Smooth muscle cell (in vitro differentiated cells): Measurements from ENCODE around the gene ALPI. TPM values are rescaled to one million over a fixed set of nuclear protein-coding genes. Genes with fewer than 3 reads are reported as not detected.

Experiments used
- DNase-seq: peaks from one replicate; lab custom pipeline; 2025; ENCODE audit not compliant: unreplicated experiment; lab: John Stamatoyannopoulos, UW
- H2AFZ ChIP-seq: fragments of 200-600 bp; sonication (generic); 2 replicates; pipeline ENCODE4 v1.6.0; 2016; ENCODE audit warnings: antibody characterized with exemption, low read depth, mild to moderate bottlenecking
- H3F3A ChIP-seq: fragments of 200-600 bp; sonication (generic); 2 replicates; pipeline ENCODE4 v1.6.0; 2017; ENCODE audit warnings: antibody characterized with exemption, low read depth
- H3K27ac ChIP-seq: fragments of 200-600 bp; sonication (generic); 2 replicates; pipeline ENCODE4 v1.5.1; 2016; ENCODE audit warnings: low read depth, mild to moderate bottlenecking
- H3K27me3 ChIP-seq: fragments of 200-600 bp; sonication (generic); 2 replicates; pipeline ENCODE4 v1.6.1; 2016; ENCODE audit warnings: low read depth, mild to moderate bottlenecking
- H3K36me3 ChIP-seq: fragments of 200-600 bp; sonication (generic); 2 replicates; pipeline ENCODE4 v1.5.1; 2016; ENCODE audit warnings: low read depth
- H3K4me1 ChIP-seq: fragments of 200-600 bp; sonication (generic); 2 replicates; pipeline ENCODE4 v1.5.1; 2016; ENCODE audit warnings: low read depth
- H3K4me2 ChIP-seq: fragments of 200-600 bp; sonication (generic); 2 replicates; pipeline ENCODE4 v1.6.0; 2016; ENCODE audit warnings: mild to moderate bottlenecking
- H3K4me3 ChIP-seq: fragments of 200-600 bp; sonication (generic); 2 replicates; pipeline ENCODE4 v1.5.1; 2016; ENCODE audit warnings: mild to moderate bottlenecking
- H3K79me2 ChIP-seq: fragments of 200-600 bp; sonication (generic); 2 replicates; pipeline ENCODE4 v1.6.0; 2016; ENCODE audit warnings: low read depth, mild to moderate bottlenecking
- H3K9ac ChIP-seq: fragments of 200-600 bp; sonication (generic); 2 replicates; pipeline ENCODE4 v1.6.0; 2016; ENCODE audit warnings: low read depth
- H3K9me3 ChIP-seq: fragments of 200-600 bp; sonication (generic); replicated peaks from 2 replicates; pipeline ENCODE4 v1.5.1; 2016; ENCODE audit warnings: low read depth
- H4K20me1 ChIP-seq: fragments of 200-600 bp; sonication (generic); 2 replicates; pipeline ENCODE4 v1.6.0; 2016; ENCODE audit warnings: low read depth
- CTCF ChIP-seq: fragments of 200-600 bp; sonication (generic); IDR thresholded peaks from 2 replicates; pipeline ENCODE4 v1.5.1; 2017; ENCODE audit warnings: borderline replicate concordance, mild to moderate bottlenecking, antibody characterized with exemption; ENCODE audit not compliant: insufficient read depth, poor library complexity, severe bottlenecking
- WGBS: methylation state at CpG from one replicate; pipeline ENCODE4 v1.1.7; 2016; ENCODE audit warnings: low lambda C conversion rate; 5-methylcytosine and 5-hydroxymethylcytosine counted together
- polyA plus RNA-seq: library from polyadenylated mRNA; unstranded; fragments of >200 nt; fragmentation: Nextera tagmentation; extraction: Ambion mirVana; gene quantifications from 2 replicates; pipeline ENCODE4 v1.2.1, GENCODE V29; 2016
- total RNA-seq: library from RNA; depleted of rRNA; stranded (reverse); fragments of >200 nt; gene quantifications from 2 replicates; pipeline ENCODE4 v1.2.3, GENCODE V29; 2014

ALPI gene
- total and polyA plus RNA-seq, 2 experiments from 2014 or later, result not detected

DNA sequence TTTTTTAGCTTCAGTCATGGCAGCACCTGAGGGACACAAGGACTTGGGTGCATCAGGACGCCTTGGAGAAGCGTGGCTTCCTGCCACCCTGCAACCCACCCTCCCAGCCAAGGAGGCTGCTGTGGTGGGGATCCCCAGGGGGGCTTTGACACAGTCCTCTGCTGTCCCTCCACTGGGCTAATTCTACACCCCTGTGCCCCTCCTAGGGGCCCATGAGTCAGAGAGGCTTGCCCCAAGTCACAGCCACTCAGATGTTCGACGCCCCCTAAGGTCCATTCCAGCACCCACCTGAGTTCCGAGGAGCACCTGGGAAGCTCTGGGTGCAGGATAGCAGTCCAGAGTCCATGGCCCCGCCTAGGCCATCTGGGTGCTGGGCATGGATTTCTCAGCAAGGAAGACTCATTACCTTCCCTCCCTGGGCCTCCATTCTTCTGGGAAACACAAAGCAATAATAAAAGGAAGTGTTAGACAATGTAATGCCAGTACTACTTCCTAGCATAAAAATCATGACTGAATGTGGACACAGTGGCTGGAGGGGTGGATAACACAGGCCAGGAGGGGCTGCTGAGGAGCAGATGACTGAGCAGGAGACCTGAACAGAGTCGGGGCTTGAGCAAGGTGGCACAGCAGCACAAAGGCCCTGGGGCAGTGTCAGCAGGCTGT is 45.6 kb upstream of the ALPI start:
- Histone ChIP-seq H4K20me1 (no peaks in the 10 kb centered on the region), H3K4me3 (no peak overlapping the region), H3K27ac (no peak overlapping the region), H2AFZ (no peak overlapping the region), H3K36me3 (no peaks in the 10 kb centered on the region), H3F3A (no peaks in the 10 kb centered on the region), H3K79me2 (no peaks in the 10 kb centered on the region), H3K9ac (no peak overlapping the region), H3K27me3 (peaks cover 19% of the 10 kb centered on the region), H3K4me2 (no peak overlapping the region), H3K9me3 (no peaks in the 10 kb centered on the region), H3K4me1 (no peaks in the 10 kb centered on the region)
- WGBS, result 91% methylated on average over 7 of the region's 7 CpGs
- no peak for TF ChIP-seq CTCF
- no peak for DNase-seq

GRCh38 chr2:232411901-232412629 is 43.9 kb upstream of the ALPI start:
- H4K20me1 ChIP-seq, result no peaks in the 10 kb centered on the region
- peaks cover 21% of the 10 kb centered on the region for H3K27me3 ChIP-seq
- TF ChIP-seq CTCF, result no peak
- H3K4me3 ChIP-seq, result no peak overlapping the region
- WGBS, result 89% methylated on average over 6 of the region's 6 CpGs
- H3K9me3 ChIP-seq, result no peaks in the 10 kb centered on the region
- H3F3A ChIP-seq, result no peaks in the 10 kb centered on the region
- no peak overlapping the region for H3K9ac ChIP-seq
- H2AFZ ChIP-seq, result no peak overlapping the region
- H3K4me1 ChIP-seq, result no peaks in the 10 kb centered on the region
- no peak overlapping the region for H3K27ac ChIP-seq
- no peaks in the 10 kb centered on the region for H3K36me3 ChIP-seq
- DNase-seq, result no peak
- no peak overlapping the region for H3K4me2 ChIP-seq
- no peaks in the 10 kb centered on the region for H3K79me2 ChIP-seq

- Histone ChIP-seq H3K36me3 (no peaks in the 10 kb centered on the region), H3K9me3 (no peaks in the 10 kb centered on the region), H3K9ac (no peak overlapping the region), H3K4me1 (no peaks in the 10 kb centered on the region), H3F3A (no peaks in the 10 kb centered on the region), H3K4me2 (no peak overlapping the region), H4K20me1 (no peaks in the 10 kb centered on the region), H2AFZ (no peak overlapping the region), H3K27ac (no peak overlapping the region), H3K79me2 (no peaks in the 10 kb centered on the region), H3K27me3 (peaks cover 30% of the 10 kb centered on the region), H3K4me3 (no peak overlapping the region)
- WGBS, result 92% methylated on average over 5 of the region's 5 CpGs
- TF ChIP-seq CTCF, result no peak
- DNase-seq, result no peak
Observed at GRCh38 chr2:232412986-232413385, 43.0 kb upstream of the ALPI start.
